ENCODE results near the gene CLDN7.
"Not testable (repeated sequence)": the region's sequence is repeated elsewhere in the genome, so short reads cannot be mapped to it uniquely, and the experiment has no call there.

Gene CLDN7

DNA sequence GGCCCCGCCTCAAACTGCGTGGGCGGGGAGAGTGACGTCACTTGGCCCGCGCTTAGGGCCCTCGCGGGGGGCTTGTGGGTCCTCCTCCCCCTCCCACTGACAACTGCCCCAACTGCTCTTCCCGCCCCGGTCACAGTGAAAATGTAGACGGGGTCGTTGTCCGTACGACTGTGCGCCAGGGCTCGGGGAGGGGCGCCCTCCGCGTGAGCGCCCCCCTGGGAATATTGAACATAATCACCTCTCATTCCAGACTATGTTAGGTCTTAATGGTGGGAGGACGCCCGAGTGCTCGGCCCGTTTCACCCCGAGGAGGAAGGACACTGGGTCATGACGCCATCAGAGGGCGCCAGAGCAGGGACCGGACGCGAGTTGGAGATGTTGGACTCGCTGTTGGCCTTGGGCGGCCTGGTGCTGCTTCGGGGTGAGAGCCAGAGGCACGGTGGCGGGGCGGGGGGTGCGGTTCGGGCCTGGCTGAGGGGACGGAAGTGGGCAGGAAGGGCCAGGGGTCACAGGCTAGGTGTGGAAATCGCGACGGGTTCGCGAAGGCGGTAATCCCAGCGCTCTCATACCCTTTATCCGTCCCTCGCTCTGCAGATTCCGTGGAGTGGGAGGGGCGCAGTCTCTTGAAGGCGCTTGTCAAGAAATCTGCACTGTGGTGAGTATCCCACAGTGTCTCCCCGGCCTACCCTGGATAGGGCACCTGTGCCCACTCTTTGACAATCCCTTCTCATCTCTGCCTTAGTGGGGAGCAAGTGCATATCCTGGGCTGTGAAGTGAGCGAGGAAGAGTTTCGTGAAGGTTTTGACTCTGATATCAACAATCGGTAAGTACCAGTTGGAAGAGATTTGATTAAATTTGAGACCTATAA is 9.9 kb downstream of the CLDN7 start, which contains the start of gene ELP5:
ELP5 (plus strand) TSS at position 40 of the 868 bp plus-strand sequence; CDS start at position 376, 336 bp downstream.
- peak; percentile 94 for DNase-seq

DNA sequence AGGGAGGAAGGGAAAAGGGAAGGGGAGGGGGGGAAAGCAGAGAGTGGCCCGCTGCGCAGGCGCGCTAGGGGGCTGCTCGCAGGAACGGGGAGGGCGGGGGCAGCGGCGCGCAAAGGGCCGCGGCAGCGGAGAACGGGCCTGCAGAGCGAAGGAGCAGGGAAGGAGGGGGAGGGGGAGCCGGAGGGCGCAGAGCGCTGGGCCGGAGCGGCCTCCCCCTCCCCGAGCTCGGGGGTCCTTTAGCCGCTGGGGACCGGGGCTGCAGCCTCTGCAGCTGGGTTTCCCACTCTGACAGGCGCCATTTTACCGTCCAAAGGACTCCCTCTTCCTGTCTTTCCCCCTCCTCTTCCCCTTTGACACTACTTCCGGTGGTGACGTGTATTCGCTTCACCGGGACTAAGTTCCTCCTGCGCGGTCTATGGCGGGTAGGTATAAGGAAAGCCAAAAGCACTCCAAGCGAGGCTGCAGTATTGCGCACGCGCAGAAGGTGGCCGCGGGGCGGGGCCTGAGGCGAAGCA is 10.6 kb downstream of the CLDN7 start, which contains the start of gene CTDNEP1:
CTDNEP1 (minus strand) TSS at position 74 of the 515 bp plus-strand sequence. CDS start 438 bp downstream, outside the sequence.
- DNase-seq = peak; percentile 100

DNA sequence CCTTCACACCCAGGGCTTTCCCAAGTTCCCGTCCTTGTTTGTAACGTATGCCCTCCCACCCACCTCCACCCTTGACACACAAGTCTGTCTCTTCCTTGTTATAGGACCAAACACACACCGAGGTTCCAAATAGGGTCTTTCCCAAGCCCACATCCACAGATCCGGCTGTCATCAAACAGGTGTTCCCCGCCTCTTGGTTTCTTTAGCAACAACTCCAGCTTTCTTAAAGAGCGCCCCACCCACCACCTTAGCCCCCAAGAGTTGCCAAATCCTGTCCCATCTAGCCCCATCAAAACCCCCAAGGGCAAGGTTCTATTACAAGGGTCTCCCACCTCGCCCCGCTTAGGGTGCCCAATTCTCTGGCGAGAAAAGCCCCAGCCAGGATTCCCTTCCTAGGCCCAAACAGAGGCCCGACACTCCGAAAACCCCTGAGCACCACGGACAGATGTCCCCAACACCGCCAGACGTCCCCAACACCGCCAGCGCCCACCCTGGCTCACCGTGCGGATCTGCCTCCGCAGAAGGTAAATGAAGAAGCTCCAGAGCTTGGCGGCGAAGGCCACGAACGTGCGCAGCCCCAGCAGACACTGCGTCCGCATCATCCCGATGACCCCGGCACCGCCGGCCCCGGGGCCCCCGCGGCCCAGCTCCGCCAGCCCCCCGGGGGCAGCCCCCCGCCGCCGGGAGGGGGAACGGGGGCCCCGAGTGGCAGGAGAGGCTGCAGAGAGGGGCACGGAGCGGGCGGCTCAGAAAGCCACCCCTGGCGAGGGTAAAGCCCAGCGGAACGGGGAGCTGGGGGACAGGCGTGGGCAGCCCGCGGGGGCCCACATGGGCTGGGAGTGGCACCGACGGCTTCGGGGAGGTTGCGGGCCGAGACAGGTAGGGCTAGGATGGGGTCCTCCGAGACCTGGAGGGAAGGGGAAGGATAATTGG is 11.3 kb downstream of the CLDN7 start:
- DNase-seq = peak; percentile 34

DNA sequence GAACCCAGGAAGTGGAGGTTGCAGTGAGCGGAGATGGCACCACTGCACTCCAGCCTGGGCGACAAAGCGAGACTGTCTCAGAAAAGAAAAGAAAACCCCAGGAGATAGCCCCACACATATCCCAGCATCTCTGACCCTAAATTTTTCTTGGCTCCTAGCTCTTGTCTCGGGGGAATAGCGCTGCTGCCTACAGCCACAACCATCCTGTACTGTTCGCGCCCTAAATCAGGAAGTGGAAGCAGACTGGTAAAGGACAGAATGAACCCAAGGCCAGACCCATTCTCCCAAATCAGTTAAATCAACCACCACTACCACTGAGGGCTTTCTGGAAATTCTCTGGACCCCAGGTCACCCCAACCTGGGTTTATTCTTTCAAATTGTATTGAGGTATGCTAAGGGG is 12.4 kb downstream of the CLDN7 start:
- DNase-seq = peak; percentile 43

DNA sequence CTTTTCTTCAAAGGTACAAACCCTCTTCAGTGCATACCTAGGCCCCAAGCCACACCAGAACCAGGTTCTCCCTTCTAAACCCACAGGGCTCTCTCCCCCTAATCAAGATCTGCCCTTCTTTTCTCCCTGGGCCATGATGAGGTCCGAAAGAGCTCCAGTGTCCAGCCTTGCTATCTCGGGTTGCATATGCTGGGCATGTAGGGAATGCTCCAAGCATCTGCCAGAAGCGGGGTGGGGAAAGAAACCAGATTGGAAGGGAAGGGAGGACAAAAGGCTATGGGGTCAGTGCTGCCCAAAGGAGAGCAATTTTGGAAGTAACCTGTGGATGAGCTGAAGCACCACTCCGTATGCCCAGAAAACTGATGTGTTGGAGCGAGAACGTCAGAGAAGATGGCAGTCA is 13.1 kb downstream of the CLDN7 start:
- DNase-seq = no peak

DNA sequence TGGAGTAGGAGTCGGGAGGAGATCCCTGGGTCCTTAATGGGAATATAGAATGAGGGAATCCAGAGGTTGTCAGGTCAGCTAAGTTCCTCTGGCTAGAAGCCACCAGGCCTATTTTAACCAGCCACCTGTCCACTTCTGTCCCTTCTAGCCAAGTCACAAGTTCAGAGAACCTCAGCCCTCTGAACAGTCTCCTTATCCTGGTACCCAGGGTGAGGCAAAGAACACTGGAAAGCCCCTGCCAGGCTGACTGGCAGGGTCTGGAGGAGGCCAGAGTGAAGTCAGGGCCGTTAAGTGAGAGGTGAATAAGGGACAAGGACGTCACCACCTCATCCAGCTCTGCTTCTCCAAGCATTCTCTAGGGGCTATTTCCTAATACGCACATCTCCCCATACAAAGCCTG is 13.5 kb downstream of the CLDN7 start:
- DNase-seq = no peak

DNA sequence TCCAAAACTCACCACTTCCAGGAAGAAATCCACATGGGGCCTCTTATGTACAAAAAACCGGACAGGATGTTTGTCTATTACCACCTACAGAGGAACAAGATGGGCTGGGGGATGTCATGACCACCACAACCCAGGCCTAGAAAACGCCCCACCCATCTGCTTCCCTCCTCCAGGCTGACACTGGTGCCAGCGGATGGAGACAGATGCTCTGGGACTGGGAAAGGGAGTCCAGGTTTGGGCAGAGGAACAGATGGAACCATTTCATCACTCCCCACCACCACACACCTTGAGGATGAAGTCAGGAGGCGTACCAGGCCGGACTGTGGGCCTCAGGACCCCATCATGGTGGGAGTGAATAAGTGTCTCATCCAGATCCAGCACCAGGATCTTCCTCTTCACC is 15.5 kb downstream of the CLDN7 start:
- DNase-seq = no peak

DNA sequence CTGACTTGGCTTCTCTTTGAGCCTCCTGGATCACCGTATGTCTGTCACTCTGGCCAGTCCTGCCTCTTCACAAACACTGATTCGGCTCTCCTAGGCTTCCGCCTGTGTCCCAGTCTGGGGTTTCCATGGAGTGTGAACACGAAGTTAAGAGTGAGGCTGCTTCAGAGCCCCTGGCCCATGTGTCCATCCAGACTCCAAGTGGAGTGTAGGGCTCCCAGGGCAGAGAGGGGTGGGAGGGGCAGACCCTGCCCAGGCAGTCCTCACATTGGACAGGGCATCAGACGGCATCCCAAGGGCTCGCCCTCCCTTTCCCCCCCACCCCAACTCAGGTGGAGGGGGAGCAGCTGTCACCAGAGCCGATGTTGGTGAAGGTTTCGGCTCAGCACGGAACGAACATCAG is 18.4 kb downstream of the CLDN7 start:
- not testable (repeated sequence) for DNase-seq

DNA sequence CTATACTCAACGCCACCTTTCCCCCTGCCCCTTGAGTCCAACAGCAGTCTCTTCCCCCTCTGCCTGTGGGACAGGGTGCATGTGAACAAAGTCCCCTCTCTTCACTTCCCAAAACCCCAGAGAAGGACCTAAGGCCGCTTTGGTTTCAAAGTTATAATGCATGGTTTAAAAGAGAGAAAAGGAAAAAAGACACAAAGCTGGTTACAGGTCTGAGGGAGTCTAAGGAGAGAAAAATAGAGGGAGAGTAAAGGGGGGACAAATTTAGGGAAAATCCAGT is 18.9 kb downstream of the CLDN7 start:
- DNase-seq = no peak

DNA sequence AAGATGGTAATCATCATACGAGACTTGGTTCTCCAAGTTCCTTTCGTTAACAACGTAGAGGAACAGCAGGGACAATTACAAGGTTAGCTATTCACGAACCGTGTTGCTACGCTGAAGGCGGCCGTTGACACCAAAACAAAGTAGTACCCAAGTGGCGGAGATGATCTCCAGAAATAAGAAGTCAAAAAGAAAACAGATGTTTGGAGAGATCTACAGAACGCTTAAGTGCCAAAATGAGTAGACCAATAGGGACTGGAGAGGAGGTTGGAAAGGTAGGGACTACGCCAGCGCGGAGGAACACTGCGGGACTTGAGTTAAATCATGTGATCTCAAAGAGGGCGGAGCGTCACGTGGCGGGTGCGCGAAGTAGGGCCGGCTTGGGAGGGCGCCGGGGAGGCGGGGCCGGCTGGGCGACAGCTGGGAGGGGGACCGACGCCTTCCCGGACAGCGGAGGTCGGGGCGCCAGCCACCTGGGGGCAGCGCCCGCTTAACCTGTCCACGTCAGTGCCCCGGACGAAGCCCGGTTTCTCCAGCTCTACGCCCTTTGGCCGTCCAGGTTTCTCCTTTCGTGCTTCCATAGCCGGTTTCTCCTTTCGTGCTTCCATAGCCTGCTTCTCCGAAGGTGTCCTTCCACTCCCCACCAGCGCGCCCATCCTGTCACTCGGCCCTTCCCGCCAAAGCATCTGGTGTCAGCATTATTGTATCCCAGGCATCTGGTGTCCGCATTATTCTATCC is 19.4 kb downstream of the CLDN7 start:
- DNase-seq = peak; percentile 96

DNA sequence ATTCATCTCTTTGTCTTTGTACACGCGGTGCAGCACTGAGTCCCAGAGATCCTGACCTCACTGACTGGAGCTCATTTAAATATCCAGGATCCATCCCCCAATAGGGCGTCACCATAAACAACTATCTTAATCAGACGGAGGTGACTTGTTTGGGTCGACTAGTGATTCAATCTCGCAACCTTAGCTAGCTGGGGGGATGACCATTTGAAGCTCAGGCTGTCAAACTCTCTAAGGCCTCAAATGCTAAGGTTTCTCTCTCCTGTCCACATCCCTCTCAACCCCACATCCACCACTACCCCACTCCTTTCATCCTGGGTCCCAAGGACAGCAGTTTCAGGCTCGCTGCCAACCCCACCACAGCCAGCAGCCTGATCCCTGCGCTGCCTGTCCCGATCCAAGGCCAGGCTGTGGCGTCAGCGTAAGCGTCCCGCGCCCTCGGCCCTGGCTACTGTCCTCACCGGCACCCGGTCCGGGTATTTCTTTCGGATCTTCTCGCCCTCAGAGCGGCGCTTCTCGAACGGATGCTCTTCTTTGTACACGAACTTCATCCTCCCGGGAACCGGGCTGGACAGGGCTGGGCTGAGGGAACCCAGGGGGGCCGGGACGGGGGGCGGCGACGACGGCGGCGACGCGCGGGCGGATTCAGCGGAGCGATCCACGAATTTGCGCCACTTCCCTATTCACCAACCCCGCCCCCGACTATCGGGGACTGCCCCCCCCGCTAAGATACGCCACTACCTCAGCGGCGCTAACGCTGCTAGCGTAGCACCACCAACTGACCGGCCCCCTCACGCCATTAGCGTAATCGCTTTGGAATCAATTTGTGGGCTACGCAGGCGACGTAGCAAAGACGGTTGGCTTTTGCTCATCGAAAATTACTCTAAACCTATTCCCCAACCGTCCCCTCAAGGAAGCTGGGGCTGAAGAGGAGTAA is 20.2 kb downstream of the CLDN7 start, which contains the start of gene GABARAP:
GABARAP (minus strand) TSS at position 667 of the 934 bp plus-strand sequence; CDS start at position 548, 119 bp downstream.
- DNase-seq = peak; percentile 97

DNA sequence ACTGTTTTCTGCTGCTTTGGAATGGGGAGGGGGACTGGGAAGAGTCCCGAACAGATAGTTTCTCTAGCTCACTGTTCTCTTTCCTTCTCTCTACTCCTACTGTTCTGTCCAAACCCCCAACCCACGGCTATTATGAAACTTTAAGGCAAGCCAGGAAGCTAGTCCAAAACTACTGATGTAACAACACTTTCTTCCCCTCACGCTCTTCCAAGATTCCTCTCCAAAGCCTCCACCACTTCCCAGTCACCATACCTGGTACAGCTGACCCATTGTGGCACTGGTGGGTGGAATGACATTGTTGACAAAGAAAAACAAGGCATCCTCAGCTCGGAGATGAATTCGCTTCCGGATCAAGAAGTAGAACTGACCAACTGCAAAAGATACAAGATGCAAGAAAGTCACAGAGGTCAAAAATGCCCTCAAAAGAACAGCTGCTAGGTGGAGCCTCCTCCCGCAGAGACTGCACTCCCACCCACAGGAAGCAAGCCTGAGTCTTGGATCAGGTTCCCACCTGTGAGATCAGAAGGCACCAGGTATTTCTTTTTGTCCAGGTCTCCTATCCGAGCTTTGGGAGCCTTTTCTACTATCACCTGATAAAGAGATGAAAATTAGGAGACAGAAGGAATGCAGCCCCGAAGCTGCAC is 21.1 kb downstream of the CLDN7 start:
- peak; percentile 33 for DNase-seq

DNA sequence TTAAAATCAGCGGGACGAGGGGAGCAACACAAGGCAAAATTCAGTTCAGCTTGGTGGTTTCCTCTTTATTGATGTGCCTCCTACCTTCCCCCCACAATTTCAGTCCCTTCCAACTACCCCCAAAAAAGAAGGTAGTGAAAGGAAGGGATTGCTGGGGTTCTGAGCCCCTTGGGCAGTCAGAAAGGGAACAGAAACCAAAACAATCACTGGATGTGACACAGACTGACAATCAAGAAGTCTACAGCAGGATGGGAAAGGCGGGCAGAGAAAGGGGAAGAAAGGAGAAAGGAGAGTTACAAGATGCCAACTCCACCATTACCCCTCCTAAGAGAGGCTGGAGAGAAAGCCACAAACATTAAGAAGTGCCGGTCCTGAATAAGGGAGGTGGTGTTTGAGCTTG is 21.9 kb downstream of the CLDN7 start:
- DNase-seq = peak; percentile 78

DNA sequence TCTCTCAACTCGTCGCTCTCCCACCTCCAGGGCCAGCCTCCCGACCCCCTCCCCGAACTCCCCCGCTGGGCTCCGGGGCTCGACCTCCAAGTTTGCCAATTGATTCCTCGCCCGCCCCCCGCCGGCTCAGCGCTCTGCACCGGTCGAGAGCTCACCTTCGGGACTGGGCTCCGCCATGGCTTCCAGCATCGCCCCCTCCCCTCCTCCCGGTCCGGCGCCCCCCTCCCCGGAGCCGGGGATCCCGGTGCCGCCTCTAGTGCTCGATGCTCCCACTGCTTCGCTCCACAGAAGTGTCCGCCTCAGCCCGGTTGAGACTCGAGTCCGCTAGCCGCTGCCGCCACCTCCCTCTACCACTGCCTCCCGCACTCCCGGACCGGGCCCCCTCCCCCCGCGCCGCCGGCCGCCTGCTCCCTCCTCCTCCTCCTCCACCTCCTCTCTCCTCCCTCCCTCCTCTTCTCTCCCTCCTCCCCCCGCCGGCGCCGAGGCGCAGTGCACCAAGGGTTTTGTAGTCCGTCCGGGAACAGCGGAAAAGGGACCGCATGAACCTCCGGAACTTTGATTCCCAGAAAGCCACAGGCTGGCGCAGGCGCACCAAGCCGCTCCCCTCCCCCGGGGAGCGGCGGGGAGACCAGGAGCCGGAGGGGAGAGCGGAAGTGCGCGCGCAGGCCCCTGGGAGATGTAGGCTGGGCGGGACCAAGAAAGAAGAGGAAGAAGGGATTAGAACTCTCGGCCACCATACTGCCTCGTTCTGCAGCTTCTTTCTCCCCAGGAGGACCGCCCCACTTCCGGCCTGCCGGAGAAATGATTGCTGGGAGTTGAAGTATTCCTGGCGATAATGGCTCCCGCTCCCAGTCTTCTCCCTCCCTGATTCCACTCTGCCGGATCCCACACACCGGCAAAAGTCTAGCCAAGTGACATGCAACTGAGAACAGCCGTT is 22.9 kb downstream of the CLDN7 start, which contains the start of gene PHF23:
PHF23 (minus strand) TSS at position 367 of the 937 bp plus-strand sequence; CDS start at position 189, 178 bp downstream.
- peak; percentile 100 for DNase-seq

DNA sequence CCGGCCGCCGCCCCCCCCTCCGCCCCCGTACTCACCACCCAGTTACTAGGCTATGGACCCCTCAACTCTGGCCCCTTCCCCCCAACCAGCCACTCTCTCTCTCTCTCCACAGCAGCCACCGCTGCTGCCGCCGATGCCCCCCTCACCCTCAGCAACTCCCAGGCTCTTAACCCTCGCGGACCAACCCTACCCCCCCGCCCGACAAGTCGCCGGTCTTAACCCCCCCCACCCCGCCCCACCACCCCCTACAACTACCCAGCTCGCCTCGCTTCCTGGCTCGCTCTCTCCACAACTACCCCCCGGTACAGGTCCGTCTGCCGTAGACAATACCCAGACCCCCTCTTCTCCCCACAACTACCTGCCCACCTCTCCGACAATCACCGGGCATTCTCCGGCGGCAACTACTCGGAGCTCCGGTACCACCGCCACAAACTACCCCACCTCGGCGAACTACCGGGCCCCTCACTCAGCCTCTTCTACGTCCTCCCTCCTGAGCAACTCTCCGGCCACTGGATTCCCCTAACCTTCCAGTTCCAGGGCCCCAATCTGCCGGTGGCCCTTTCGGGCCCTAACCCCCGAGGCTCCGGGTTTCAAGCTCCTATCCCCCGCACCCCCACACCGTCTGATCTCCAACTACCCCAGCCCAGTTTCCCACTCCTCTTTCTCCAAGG is 23.7 kb downstream of the CLDN7 start:
- peak; percentile 36 for DNase-seq

DNA sequence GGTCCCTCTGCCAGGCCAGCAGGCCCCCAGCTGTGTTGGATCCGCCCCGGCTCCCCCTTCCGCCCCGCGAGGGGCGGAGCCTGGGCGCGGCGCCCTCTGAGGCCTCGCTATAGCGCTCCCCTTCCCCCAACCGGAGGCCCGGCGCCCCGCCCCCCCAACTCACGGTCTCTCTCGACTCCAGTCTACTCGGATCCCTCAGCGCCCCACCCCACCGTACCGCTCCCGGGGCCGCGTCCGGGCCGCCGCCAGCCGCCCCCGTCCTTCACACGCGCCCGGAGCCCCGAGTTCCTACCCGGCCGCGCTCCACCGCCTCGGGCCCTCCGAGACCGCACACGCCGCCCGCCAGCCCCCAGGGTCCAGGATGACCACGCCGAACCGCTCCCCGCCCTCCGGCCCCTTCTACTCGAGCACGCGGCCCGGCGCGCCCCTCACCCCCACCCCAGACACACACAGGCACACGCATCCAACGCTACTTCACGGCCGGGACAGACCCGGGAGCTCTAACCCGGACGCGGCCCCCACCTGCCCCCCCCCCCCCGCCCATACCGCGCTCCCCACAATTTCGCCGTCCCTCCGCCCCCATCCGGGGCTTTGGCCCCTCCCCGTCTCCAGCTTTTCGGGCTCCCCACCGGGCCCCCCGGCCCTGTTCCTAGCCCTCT is 24.4 kb downstream of the CLDN7 start:
- peak; percentile 68 for DNase-seq

DNA sequence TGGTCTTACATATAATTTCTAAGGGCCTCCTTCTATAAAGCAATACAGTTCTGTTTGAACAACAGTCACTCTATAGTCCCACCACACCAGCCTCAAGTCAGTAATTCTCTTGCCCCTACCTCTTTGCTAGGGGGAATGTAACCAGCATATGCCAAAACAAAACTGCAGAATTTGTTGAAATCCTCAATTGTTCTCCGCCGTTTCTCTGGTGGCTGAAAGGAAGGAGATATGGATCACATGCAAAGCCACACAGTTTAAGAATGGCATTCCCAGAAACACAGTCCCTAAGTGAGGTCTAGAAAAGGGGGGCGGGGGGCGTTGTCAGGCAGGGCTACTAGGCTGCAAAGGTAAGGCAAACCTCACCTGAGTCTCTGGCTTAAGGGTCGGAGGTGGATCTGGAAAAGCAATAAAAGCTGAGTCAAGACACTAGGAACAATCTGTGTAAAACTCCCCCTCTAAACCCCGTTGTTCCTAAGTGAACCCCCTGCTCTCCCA is 25.0 kb downstream of the CLDN7 start:
- DNase-seq = no peak

DNA sequence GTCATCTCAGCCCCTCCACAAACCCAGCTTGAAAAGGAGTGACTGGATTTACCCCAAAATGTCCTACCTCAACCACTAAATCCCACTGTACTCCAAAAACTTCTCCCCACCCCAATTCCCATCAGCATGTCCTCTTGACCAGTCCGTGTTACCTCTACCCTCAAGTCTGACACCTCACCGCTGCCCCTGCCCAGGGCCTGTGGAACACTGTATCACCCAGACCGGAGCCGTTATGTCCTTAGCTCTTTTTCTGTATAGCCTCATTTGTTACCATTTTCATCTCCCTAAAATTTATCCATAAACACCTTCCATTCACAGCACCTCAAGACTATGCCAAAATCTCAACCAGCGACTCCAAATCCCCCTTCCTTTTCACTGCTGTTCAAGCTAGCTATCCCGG is 25.5 kb downstream of the CLDN7 start:
- no peak for DNase-seq

All from suppressor macrophage treated with lipopolysaccharide for 4 hours (primary cell).